ENCODE data around the gene DHX40.
"Not testable (repeated sequence)": the region's sequence is repeated elsewhere in the genome, so short reads cannot be mapped to it uniquely, and the experiment has no call there.

DHX40 gene

GRCh38 chr17:59631276-59631675, 65.9 kb downstream of the DHX40 start:
- DNase-seq (ENCODE audit: low read depth in 2 of 2), result no peak

- DNase-seq (ENCODE audit: low read depth in 2 of 2), result no peak
Measured at GRCh38 chr17:59632398-59632797, 67.0 kb downstream of the DHX40 start.

- DNase-seq (ENCODE audit: low read depth in 2 of 2), result no peak
Measured at GRCh38 chr17:59633658-59634359, 68.4 kb downstream of the DHX40 start.

- no peak for DNase-seq (ENCODE audit: low read depth in 2 of 2)
Measured at GRCh38 chr17:59634632-59635541, 69.5 kb downstream of the DHX40 start.

- no peak for DNase-seq (ENCODE audit: low read depth in 2 of 2)
Measured at GRCh38 chr17:59637611-59638310, 72.4 kb downstream of the DHX40 start.

- no peak for DNase-seq (ENCODE audit: low read depth in 2 of 2)
Measured at GRCh38 chr17:59638553-59638952, 73.1 kb downstream of the DHX40 start.

GRCh38 chr17:59641799-59642484, 76.5 kb downstream of the DHX40 start:
- no peak for DNase-seq (ENCODE audit: low read depth in 2 of 2)

- DNase-seq (ENCODE audit: low read depth in 2 of 2), result no peak
Measured at GRCh38 chr17:59642565-59642964, 77.2 kb downstream of the DHX40 start.

GRCh38 chr17:59643159-59644140, 78.0 kb downstream of the DHX40 start:
- no peak for DNase-seq (ENCODE audit: low read depth in 2 of 2)

GRCh38 chr17:59647288-59647687, 81.9 kb downstream of the DHX40 start:
- DNase-seq (ENCODE audit: low read depth in 2 of 2), result no peak

GRCh38 chr17:59649886-59650285, 84.5 kb downstream of the DHX40 start:
- DNase-seq (ENCODE audit: low read depth in 2 of 2), result no peak

- no peak for DNase-seq (ENCODE audit: low read depth in 2 of 2)
Measured at GRCh38 chr17:59650642-59651041, 85.2 kb downstream of the DHX40 start.

- DNase-seq (ENCODE audit: low read depth in 2 of 2), result no peak
Measured at GRCh38 chr17:59651346-59651745, 85.9 kb downstream of the DHX40 start.

GRCh38 chr17:59652119-59652518, 86.7 kb downstream of the DHX40 start:
- DNase-seq (ENCODE audit: low read depth in 2 of 2), result no peak

- not testable (repeated sequence) for DNase-seq (ENCODE audit: low read depth in 2 of 2)
Measured at GRCh38 chr17:59656624-59657023, 91.2 kb downstream of the DHX40 start.
